ENCODE data around the gene ZBTB9. TPM values are rescaled to one million over a fixed set of nuclear protein-coding genes. Genes with fewer than 3 reads are reported as not detected.

Gene ZBTB9
- total and polyA plus RNA-seq, 8 donors, result 5.8 to 13.6 (median 10.4) TPM

GRCh38 chr6:33453393-33454008, 875 bp upstream of the ZBTB9 start:
- Histone ChIP-seq H3K9me3 (no peaks in the 10 kb centered on the region), H3K4me3 (peak overlapping the region; percentile 86 to 98), H3K27me3 (no peaks in the 10 kb centered on the region), H3K4me1 (peaks cover 6 to 59% of the 10 kb centered on the region in 2 donors), H3K36me3 (peaks cover 0 to 13% of the 10 kb centered on the region in 2 donors), H3K27ac (peak overlapping the region in 1 of 2 donors; percentile 89)
- DNase-seq, result no peak
- peak; percentile 2 for ATAC-seq
- intact Hi-C loops (cut with DNase I), result no loop called here
- no peak for TF ChIP-seq CTCF (IDR thresholded peaks at IDR 0.05)

- peaks cover 6 to 50% of the 10 kb centered on the region in 2 donors for H3K4me1 ChIP-seq
- H3K9me3 ChIP-seq, result no peaks in the 10 kb centered on the region
- intact Hi-C loops (cut with DNase I), result no loop called here
- no peak for TF ChIP-seq CTCF (IDR thresholded peaks at IDR 0.05)
- ATAC-seq (no peak), DNase-seq (no peak)
- H3K36me3 ChIP-seq, result peaks cover 0 to 13% of the 10 kb centered on the region in 2 donors
- H3K4me3 ChIP-seq, result peak overlapping the region; percentile 86 to 98
- H3K27ac ChIP-seq, result no peak overlapping the region
- H3K27me3 ChIP-seq, result no peaks in the 10 kb centered on the region
Observed at GRCh38 chr6:33455051-33455450, 675 bp downstream of the ZBTB9 start.

- Histone ChIP-seq H3K36me3 (peaks cover 0 to 13% of the 10 kb centered on the region in 2 donors), H3K9me3 (no peaks in the 10 kb centered on the region), H3K27me3 (no peaks in the 10 kb centered on the region), H3K4me3 (no peak overlapping the region), H3K27ac (no peak overlapping the region), H3K4me1 (peaks cover 6 to 39% of the 10 kb centered on the region in 2 donors)
- ATAC-seq, result no peak
- intact Hi-C loops (cut with DNase I), result no loop called here
- TF ChIP-seq CTCF (IDR thresholded peaks at IDR 0.05), result no peak
- no peak for DNase-seq
Observed at GRCh38 chr6:33456156-33456555, 1.8 kb downstream of the ZBTB9 start.

GRCh38 chr6:33458676-33459075, 4.3 kb downstream of the ZBTB9 start:
- no peak overlapping the region for H3K4me3 ChIP-seq
- no peak for TF ChIP-seq CTCF (IDR thresholded peaks at IDR 0.05)
- ATAC-seq (no peak), DNase-seq (no peak)
- no peaks in the 10 kb centered on the region for H3K9me3 ChIP-seq
- no peak overlapping the region for H3K27ac ChIP-seq
- intact Hi-C loops (cut with DNase I), result no loop called here
- H3K27me3 ChIP-seq, result no peaks in the 10 kb centered on the region
- H3K4me1 ChIP-seq, result peaks cover 6 to 18% of the 10 kb centered on the region in 2 donors
- H3K36me3 ChIP-seq, result peaks cover 0 to 13% of the 10 kb centered on the region in 2 donors

GRCh38 chr6:33459226-33459625, 4.8 kb downstream of the ZBTB9 start:
- no peak overlapping the region for H3K27ac ChIP-seq
- H3K4me1 ChIP-seq, result peaks cover 6 to 14% of the 10 kb centered on the region in 2 donors
- no peak overlapping the region for H3K4me3 ChIP-seq
- ATAC-seq, result no peak
- DNase-seq, result no peak
- peaks cover 0 to 13% of the 10 kb centered on the region in 2 donors for H3K36me3 ChIP-seq
- intact Hi-C loops (cut with DNase I), result no loop called here
- no peaks in the 10 kb centered on the region for H3K27me3 ChIP-seq
- TF ChIP-seq CTCF (IDR thresholded peaks at IDR 0.05), result no peak
- no peaks in the 10 kb centered on the region for H3K9me3 ChIP-seq
